B cell (primary cell): ENCODE measurements around the gene SNRPD1. TPM values are rescaled to one million over a fixed set of nuclear protein-coding genes. Genes with fewer than 3 reads are reported as not detected.
A peak's percentile ranks its signal among the peaks of the same experiment; 100 is the strongest.

Source experiments
- ATAC-seq: fragments of 200-7000 bp; cut with Tn5 transposase; one replicate; pipeline ENCODE4 v1.10.0; 2021; ENCODE audit warnings: low read depth, mild to moderate bottlenecking, moderate number of reproducible peaks, moderate library complexity
- CTCF ChIA-PET: fragments of 350-600 bp; sonication (Branson Sonifier 250); formaldehyde crosslinking; loops from one replicate; lab custom pipeline; 2021; ENCODE audit warnings: antibody characterized with exemption, inconsistent platforms; lab: Charles Lee
- POLR2A ChIA-PET: fragments of 350-600 bp; sonication (Branson Sonifier 250); formaldehyde crosslinking; loops from one replicate; lab custom pipeline; 2021; ENCODE audit warnings: antibody characterized with exemption; lab: Charles Lee
- DNase-seq: peaks from one replicate; pipeline ENCODE4 v3.0.0; 2013
- H2AFZ ChIP-seq: 2 replicates; pipeline ENCODE4 v1.6.1; 2012; ENCODE audit warnings: mild to moderate bottlenecking, low read depth, low read length; ENCODE audit not compliant: insufficient read depth, poor library complexity, severe bottlenecking
- H3K27ac ChIP-seq, 2 donors: 1 replicate in 1 of 2; 2 replicates in 1 of 2; pipeline ENCODE4 v1.5.1; 2012 to 2013; ENCODE audit warnings: low read length in 2 of 2, mild to moderate bottlenecking in 2 of 2, moderate library complexity in 1 of 2
- H3K27me3 ChIP-seq, 4 experiments: fragments of 200-600 bp in 1 of 4; sonication (generic) in 1 of 4; replicated peaks in 1 of 4; 1 replicate in 2 of 4; 2 replicates in 2 of 4; pipeline versions ENCODE4 v1.6.1 to v1.7.0; 2013 to 2016; ENCODE audit warnings: low read length in 3 of 4, mild to moderate bottlenecking in 2 of 4, mixed read lengths in 1 of 4, moderate library complexity in 1 of 4; ENCODE audit not compliant: insufficient read depth in 4 of 4, control insufficient read depth in 3 of 4; ENCODE audit errors: control extremely low read depth in 1 of 4
- H3K36me3 ChIP-seq, 2 experiments: replicated peaks in 1 of 2; 1 replicate in 1 of 2; 2 replicates in 1 of 2; pipeline versions ENCODE4 v1.6.1 to v1.7.1; 2013; ENCODE audit warnings: low read length in 1 of 2; ENCODE audit not compliant: insufficient read depth in 2 of 2, control insufficient read depth in 1 of 2; ENCODE audit errors: control extremely low read depth in 1 of 2, extremely low read depth in 1 of 2
- H3K4me1 ChIP-seq, 2 donors: fragments of 200-600 bp in 1 of 2; sonication (generic) in 1 of 2; 1 replicate in 1 of 2; 2 replicates in 1 of 2; pipeline versions ENCODE4 v1.5.1 to v1.6.1; 2013 to 2017; ENCODE audit warnings: low read length in 2 of 2; ENCODE audit not compliant: control insufficient read depth in 2 of 2, insufficient read depth in 2 of 2
- H3K4me2 ChIP-seq: replicated peaks from 2 replicates; pipeline ENCODE3; 2012; ENCODE audit warnings: mild to moderate bottlenecking, low read depth, low read length; ENCODE audit not compliant: poor library complexity, severe bottlenecking
- H3K4me3 ChIP-seq, 5 experiments: fragments of 200-600 bp in 1 of 5; sonication (generic) in 1 of 5; 1 replicate in 3 of 5; 2 replicates in 2 of 5; pipeline versions ENCODE4 v1.5.1 to v1.7.0; 2011 to 2016; ENCODE audit warnings: low read length in 4 of 5, mild to moderate bottlenecking in 4 of 5, low read depth in 2 of 5, control low read depth in 1 of 5, moderate library complexity in 1 of 5; ENCODE audit not compliant: insufficient read depth in 1 of 5; ENCODE audit errors: control extremely low read depth in 1 of 5, extremely low read depth in 1 of 5
- H3K79me2 ChIP-seq: fragments of 200-600 bp; sonication (generic); one replicate; pipeline ENCODE4 v1.6.0; 2016; ENCODE audit warnings: low read length; ENCODE audit not compliant: control insufficient read depth, insufficient read depth
- H3K9ac ChIP-seq: fragments of 200-600 bp; sonication (generic); 2 replicates; pipeline ENCODE4 v1.6.1; 2017; ENCODE audit warnings: mild to moderate bottlenecking, low read length, moderate library complexity
- H3K9me3 ChIP-seq, 3 donors: one replicate each; pipeline versions ENCODE4 v1.6.1 to v1.7.1; 2013; ENCODE audit warnings: low read length in 2 of 3; ENCODE audit not compliant: control insufficient read depth in 2 of 3, insufficient read depth in 1 of 3; ENCODE audit errors: control extremely low read depth in 1 of 3
- H4K20me1 ChIP-seq: 2 replicates; pipeline ENCODE4 v1.6.0; 2012; ENCODE audit warnings: mild to moderate bottlenecking, low read length; ENCODE audit not compliant: insufficient read depth, control insufficient read depth, poor library complexity, severe bottlenecking
- H3K27ac Mint-ChIP-seq: one replicate; pipeline ENCODE4 v1.8.0; 2021; ENCODE audit warnings: mixed read lengths
- H3K27me3 Mint-ChIP-seq: one replicate; pipeline ENCODE4 v1.8.0; 2021; ENCODE audit warnings: mixed read lengths
- H3K4me1 Mint-ChIP-seq: one replicate; pipeline ENCODE4 v1.8.0; 2021; ENCODE audit warnings: mixed read lengths
- H3K4me3 Mint-ChIP-seq: one replicate; pipeline ENCODE4 v1.8.0; 2021; ENCODE audit warnings: mixed read lengths
- H3K9me3 Mint-ChIP-seq: one replicate; pipeline ENCODE4 v1.8.0; 2022; ENCODE audit warnings: mixed read lengths; ENCODE audit not compliant: insufficient read depth
- CTCF ChIP-seq: fragments of 200-600 bp; IDR thresholded peaks from one replicate; pipeline ENCODE4 v1.8.0; 2022; ENCODE audit warnings: antibody characterized with exemption, mild to moderate bottlenecking
- EZH2 ChIP-seq: IDR thresholded peaks from 2 replicates; pipeline ENCODE4 v1.6.1; 2012; ENCODE audit warnings: borderline replicate concordance, low read depth, mild to moderate bottlenecking, moderate library complexity, low read length; ENCODE audit not compliant: insufficient read depth, poor library complexity, severe bottlenecking
- WGBS: methylation state at CpG from one replicate; pipeline ENCODE4 v1.1.5; 2013; ENCODE audit warnings: missing lambda C conversion rate; ENCODE audit not compliant: insufficient coverage; 5-methylcytosine and 5-hydroxymethylcytosine counted together
- intact Hi-C: fragments of 100-400 bp; cut with micrococcal nuclease; formaldehyde crosslinking; loops from one replicate; pipeline ENCODE4 v1.10.0; 2022
- polyA plus RNA-seq: library from polyadenylated mRNA; depleted of rRNA; stranded (reverse); fragments of >200 nt; gene quantifications from 2 replicates; pipeline ENCODE4 v1.2.3, GENCODE V29; 2012
- small RNA-seq: library from RNA; depleted of rRNA; stranded (forward); fragments of <200 nt; gene quantifications from one replicate; pipeline ENCODE3, GENCODE V24; 2012; ENCODE audit warnings: low replicate concordance, low read depth; ENCODE audit not compliant: insufficient read length
- total RNA-seq, 2 donors: library from RNA; stranded (reverse); fragments of 120-200 nt in 1 of 2; gene quantifications; 1 replicate in 1 of 2; 2 replicates in 1 of 2; pipeline versions ENCODE4 v1.2.3 to v1.2.4, GENCODE V29; 2013 to 2022

SNRPD1 gene
- total and polyA plus RNA-seq, 2 donors (not counting 1 experiment from before 2014, with no cell fraction given), result 3.0 to 23.9 TPM

- Mint-ChIP-seq H3K27ac (no peak overlapping the region), H3K4me1 (peaks cover 20% of the 10 kb centered on the region), H3K9me3 (no peaks in the 10 kb centered on the region), H3K4me3 (no peak overlapping the region), H3K27me3 (no peaks in the 10 kb centered on the region)
- Histone ChIP-seq H3K79me2 (no peaks in the 10 kb centered on the region), H3K27ac (peak overlapping the region; percentile 52 to 74), H3K9ac (peak overlapping the region; percentile 64), H4K20me1 (no peaks in the 10 kb centered on the region), H3K9me3 (no peaks in the 10 kb centered on the region), H3K36me3 (peaks cover 0 to 2% of the 10 kb centered on the region in 2 experiments), H3K4me2 (peak overlapping the region; percentile 75), H3K4me1 (peaks cover 28 to 30% of the 10 kb centered on the region in 2 donors), H3K4me3 (peak overlapping the region; percentile 35 to 68 (median 56)), H3K27me3 (no peaks in the 10 kb centered on the region), H2AFZ (peak overlapping the region; percentile 71)
- ATAC-seq (peak; percentile 50), DNase-seq (peak; percentile 62)
- no peak for TF ChIP-seq EZH2
- no peak for TF ChIP-seq CTCF
- intact Hi-C loops, result loop anchor here (1.0 to 5.0 kb wide), 2 partner anchors 21 to 40 kb away; no protein-coding TSS in a partner anchor
- whole genome bisulfite sequencing, result 7% methylated on average over 6 of the region's 11 CpGs
- CTCF ChIA-PET, result interaction anchor here (1.0 to 1.8 kb wide), 5 partner anchors 22 to 82 kb away, joined by 3 to 7 read pairs (median 4); partner anchors contain the start of genes ABHD3, ESCO1, MIB1 and SNRPD1
- POLR2A ChIA-PET, result interaction anchor here (0.7 to 1.2 kb wide), 4 partner anchors 12 to 82 kb away, joined by 3 to 5 read pairs (median 4); partner anchors contain the start of genes ABHD3 and ESCO1
Measured at GRCh38 chr18:21682371-21683051, 70.4 kb downstream of the SNRPD1 start.

Small RNA genes within 50 kb of the gene (small RNA-seq; reads per million reads assigned to genes)
- gene MIR320C1, result not detected

Other genes starting within 250 kb of the SNRPD1 start
- 30.0 and 31.2 TPM in 2 replicates for gene ESCO1, start 11.6 kb upstream of the SNRPD1 start, total RNA-seq
- 8.5 and 15.3 TPM in 2 replicates for gene ESCO1, start 11.6 kb upstream of the SNRPD1 start, polyA plus RNA-seq
- 27.6 and 32.8 TPM in 2 replicates for gene ABHD3, start 92.5 kb downstream of the SNRPD1 start, total RNA-seq
- 24.7 and 43.6 TPM in 2 replicates for gene ABHD3, start 92.5 kb downstream of the SNRPD1 start, polyA plus RNA-seq
- gene MIB1, start 128.5 kb downstream of the SNRPD1 start, total RNA-seq, result 24.4 and 25.5 TPM in 2 replicates
- gene MIB1, start 128.5 kb downstream of the SNRPD1 start, polyA plus RNA-seq, result 1.8 and 3.4 TPM in 2 replicates